Measurements from ENCODE around the gene ITPKC.

The ITPKC gene

DNA sequence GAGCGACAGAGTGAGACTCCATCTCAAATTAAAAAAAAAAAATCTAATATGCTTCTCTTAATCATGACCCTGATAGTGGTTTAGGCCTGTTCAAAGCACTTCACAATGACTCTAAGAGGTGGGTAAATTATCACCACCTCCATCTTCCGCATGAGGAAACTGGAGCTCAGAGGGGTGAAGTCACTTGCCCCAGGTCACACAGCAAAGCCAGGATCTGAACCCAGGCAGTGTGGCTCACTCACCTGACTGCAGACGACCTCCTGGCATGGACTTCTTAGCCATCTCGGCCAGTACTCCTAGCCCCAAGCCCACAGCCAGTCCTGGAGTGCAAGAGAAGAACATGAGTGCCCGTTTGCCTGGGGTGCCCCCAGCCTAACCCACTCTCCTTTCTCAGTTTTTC, 7.1 kb upstream of the ITPKC start:
- Histone ChIP-seq H3K27ac (no peak overlapping the region), H3K4me2 (no peak overlapping the region), H3K27me3 (ENCODE audit: insufficient read depth, low read depth) (no peaks in the 10 kb centered on the region), H3K79me2 (ENCODE audit: insufficient read depth, low read depth) (no peaks in the 10 kb centered on the region), H3K36me3 (ENCODE audit: insufficient read depth) (no peaks in the 10 kb centered on the region), H3K9ac (no peak overlapping the region), H4K20me1 (ENCODE audit: insufficient read depth) (no peaks in the 10 kb centered on the region), H2AFZ (ENCODE audit: low read depth) (no peak overlapping the region), H3K4me1 (ENCODE audit: low read depth, poor library complexity, severe bottlenecking) (peaks cover 9% of the 10 kb centered on the region), H3K4me3 (IDR thresholded peaks at IDR 0.05; ENCODE audit: insufficient read depth, low read depth, low read length) (no peak overlapping the region)
- TF ChIP-seq CTCF (conservative IDR thresholded peaks at IDR 0.05; ENCODE audit: low read depth, low read length), result no peak

DNA sequence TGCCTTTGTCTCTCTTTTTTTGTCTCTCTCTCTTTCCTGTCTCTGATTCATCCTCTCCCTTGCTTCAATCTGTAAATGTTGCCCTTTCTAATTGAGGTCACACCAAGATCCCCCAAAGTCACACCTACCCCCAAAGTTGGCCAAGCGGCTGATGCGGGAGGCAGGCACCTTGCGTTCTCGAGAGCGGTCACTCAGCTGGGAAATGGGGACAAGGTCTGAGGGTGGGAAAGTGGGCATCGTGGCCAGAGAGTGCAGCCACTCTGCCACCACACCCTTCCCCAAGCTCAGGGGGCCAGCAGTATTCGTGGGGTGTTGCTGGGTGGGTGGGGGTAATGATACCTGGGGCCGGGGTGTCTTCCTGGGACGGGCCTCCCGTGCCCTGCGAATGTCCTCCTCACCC, 3.0 kb upstream of the ITPKC start:
- no peaks in the 10 kb centered on the region for H3K27me3 ChIP-seq (ENCODE audit: insufficient read depth, low read depth)
- no peaks in the 10 kb centered on the region for H4K20me1 ChIP-seq (ENCODE audit: insufficient read depth)
- no peak overlapping the region for H2AFZ ChIP-seq (ENCODE audit: low read depth)
- peaks cover 8% of the 10 kb centered on the region; the same call in 1 of the 2 replicates for H3K79me2 ChIP-seq (ENCODE audit: insufficient read depth, low read depth)
- H3K4me1 ChIP-seq (ENCODE audit: low read depth, poor library complexity, severe bottlenecking), result peaks cover 36% of the 10 kb centered on the region
- no peak overlapping the region for H3K4me3 ChIP-seq (IDR thresholded peaks at IDR 0.05; ENCODE audit: insufficient read depth, low read depth, low read length)
- H3K9ac ChIP-seq, result no peak overlapping the region
- TF ChIP-seq CTCF (conservative IDR thresholded peaks at IDR 0.05; ENCODE audit: low read depth, low read length), result no peak
- peak overlapping the region; percentile 95; the same call in 1 of the 2 replicates for H3K4me2 ChIP-seq
- H3K36me3 ChIP-seq (ENCODE audit: insufficient read depth), result no peaks in the 10 kb centered on the region
- no peak overlapping the region for H3K27ac ChIP-seq

DNA sequence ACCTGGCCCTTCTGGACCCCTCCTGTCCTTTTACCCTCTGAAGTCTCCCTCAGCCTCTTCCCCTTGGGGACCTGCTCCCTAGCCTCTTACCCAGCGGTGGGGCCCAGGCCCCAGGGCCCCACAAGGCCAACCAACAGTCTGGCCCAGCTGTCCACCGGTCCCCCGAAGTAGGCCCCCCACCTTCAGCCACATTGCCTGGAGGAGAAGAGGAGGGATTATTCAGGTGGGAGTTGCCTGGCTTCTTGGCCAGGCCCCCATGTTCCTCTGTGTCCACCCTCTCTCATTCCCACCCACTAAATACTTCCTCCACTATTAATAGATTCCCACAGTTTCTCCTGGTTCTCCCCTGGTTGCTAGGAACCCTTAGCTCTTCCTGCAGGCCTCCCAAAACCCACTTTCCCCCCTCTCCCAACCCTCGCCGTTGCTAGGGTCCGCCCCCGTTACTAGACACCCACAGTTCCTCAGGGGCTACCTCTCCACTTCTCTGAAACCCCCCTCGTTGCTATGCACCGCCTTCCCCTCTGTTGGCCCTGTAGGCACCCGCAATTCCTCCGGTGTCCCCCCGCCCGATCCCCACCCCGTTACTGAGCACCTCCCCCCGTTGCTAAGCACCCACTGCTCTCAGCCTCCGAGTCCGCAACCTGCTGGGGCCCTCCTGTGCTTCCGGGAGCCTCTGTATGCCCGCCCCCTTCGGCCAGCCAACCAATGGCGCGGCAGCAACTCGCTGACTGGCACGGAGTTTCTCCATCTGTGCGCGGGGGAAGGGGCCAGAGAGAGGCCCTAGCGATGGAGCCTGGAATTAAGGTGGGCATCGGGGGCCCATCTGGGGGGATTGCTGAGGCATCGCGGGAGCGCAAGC, 2.2 kb upstream of the ITPKC start:
- H3K79me2 ChIP-seq (ENCODE audit: insufficient read depth, low read depth), result peaks cover 8% of the 10 kb centered on the region; the same call in 1 of the 2 replicates
- no peaks in the 10 kb centered on the region for H3K36me3 ChIP-seq (ENCODE audit: insufficient read depth)
- H3K4me3 ChIP-seq (IDR thresholded peaks at IDR 0.05; ENCODE audit: insufficient read depth, low read depth, low read length), result no peak overlapping the region
- H2AFZ ChIP-seq (ENCODE audit: low read depth), result peak overlapping the region; percentile 57
- peak overlapping the region; percentile 95 for H3K4me2 ChIP-seq
- H3K27ac ChIP-seq, result peak overlapping the region; percentile 59
- no peaks in the 10 kb centered on the region for H4K20me1 ChIP-seq (ENCODE audit: insufficient read depth)
- TF ChIP-seq CTCF (conservative IDR thresholded peaks at IDR 0.05; ENCODE audit: low read depth, low read length), result no peak
- no peaks in the 10 kb centered on the region for H3K27me3 ChIP-seq (ENCODE audit: insufficient read depth, low read depth)
- H3K4me1 ChIP-seq (ENCODE audit: low read depth, poor library complexity, severe bottlenecking), result peaks cover 43% of the 10 kb centered on the region
- H3K9ac ChIP-seq, result peak overlapping the region; percentile 60; the same call in 1 of the 2 replicates

- H4K20me1 ChIP-seq (ENCODE audit: insufficient read depth), result no peaks in the 10 kb centered on the region
- peak overlapping the region; percentile 71; the same call in 1 of the 2 replicates for H3K9ac ChIP-seq
- no peak for TF ChIP-seq CTCF (conservative IDR thresholded peaks at IDR 0.05; ENCODE audit: low read depth, low read length)
- H2AFZ ChIP-seq (ENCODE audit: low read depth), result peak overlapping the region; percentile 57
- no peaks in the 10 kb centered on the region for H3K27me3 ChIP-seq (ENCODE audit: insufficient read depth, low read depth)
- no peaks in the 10 kb centered on the region for H3K36me3 ChIP-seq (ENCODE audit: insufficient read depth)
- peak overlapping the region; percentile 17 for H3K27ac ChIP-seq
- peak overlapping the region; percentile 95 for H3K4me2 ChIP-seq
- no peak overlapping the region for H3K4me3 ChIP-seq (IDR thresholded peaks at IDR 0.05; ENCODE audit: insufficient read depth, low read depth, low read length)
- H3K4me1 ChIP-seq (ENCODE audit: low read depth, poor library complexity, severe bottlenecking), result peaks cover 54% of the 10 kb centered on the region
- H3K79me2 ChIP-seq (ENCODE audit: insufficient read depth, low read depth), result peaks cover 8% of the 10 kb centered on the region; the same call in 1 of the 2 replicates
Observed at GRCh38 chr19:40716031-40716481, 856 bp upstream of the ITPKC start.
